H1 (cell line): ENCODE data around the gene SAMD4A. TPM values are rescaled to one million over a fixed set of nuclear protein-coding genes. Genes with fewer than 3 reads are reported as not detected.

Source experiments
- CHD1 ChIP-seq: IDR thresholded peaks from 2 replicates; pipeline ENCODE4 v1.6.1; 2012; ENCODE audit warnings: low read depth, low read length, improper control_type of control experiment
- CHD2 ChIP-seq: IDR thresholded peaks from 2 replicates; pipeline ENCODE4 v1.6.1; 2012; ENCODE audit warnings: low read length, improper control_type of control experiment
- CHD7 ChIP-seq: fragments of 300-600 bp; sonication (generic); IDR thresholded peaks from 2 replicates; pipeline ENCODE4 v1.7.1; 2012; ENCODE audit warnings: low read length, moderate library complexity, mild to moderate bottlenecking, inconsistent platforms; ENCODE audit not compliant: insufficient replicate concordance
- CTBP2 ChIP-seq: IDR thresholded peaks from 2 replicates; pipeline ENCODE4 v1.7.0; 2011; ENCODE audit warnings: borderline replicate concordance, mild to moderate bottlenecking, moderate library complexity, mixed read lengths, low read length; ENCODE audit not compliant: insufficient read depth, insufficient read length
- SIN3A ChIP-seq, 2 experiments: IDR thresholded peaks in 1 of 2; conservative IDR thresholded peaks in 1 of 2; 2 replicates each; pipeline ENCODE4 v1.6.1; 2011 to 2012; ENCODE audit warnings: low read length in 2 of 2, improper control_type of control experiment in 1 of 2, low read depth in 1 of 2, mild to moderate bottlenecking in 1 of 2
- TBP ChIP-seq: IDR thresholded peaks from 2 replicates; pipeline ENCODE4 v1.6.1; 2011; ENCODE audit warnings: low read depth, low read length, improper control_type of control experiment
- polyA plus RNA-seq, 7 experiments: library from polyadenylated mRNA; depleted of rRNA in 3 of 7; stranded (reverse) in 5 of 7; unstranded in 2 of 7; fragments of >200 nt in 5 of 7; fragments of 200-250 nt in 2 of 7; gene quantifications; 1 replicate in 5 of 7; 2 replicates in 1 of 7; 4 replicates in 1 of 7; pipeline versions ENCODE4 v1.2.1 to v1.2.3, GENCODE V29; 2011 to 2013; ENCODE audit warnings: missing spikeins in 2 of 7, mixed read lengths in 2 of 7
- total RNA-seq: library from RNA; stranded (reverse); fragmentation: NEBNext Ultra II Directional; extraction: Animal tissue kit (Norgen Biotek cat#: 25700); gene quantifications from 2 replicates; pipeline ENCODE4 v1.2.1, GENCODE V29; 2021

SAMD4A gene
- total and polyA plus RNA-seq, 2 of the 8 experiments (the other 6 are each of a cell fraction or from before 2014, with no cell fraction given) = 2.4 to 12.3 TPM

DNA sequence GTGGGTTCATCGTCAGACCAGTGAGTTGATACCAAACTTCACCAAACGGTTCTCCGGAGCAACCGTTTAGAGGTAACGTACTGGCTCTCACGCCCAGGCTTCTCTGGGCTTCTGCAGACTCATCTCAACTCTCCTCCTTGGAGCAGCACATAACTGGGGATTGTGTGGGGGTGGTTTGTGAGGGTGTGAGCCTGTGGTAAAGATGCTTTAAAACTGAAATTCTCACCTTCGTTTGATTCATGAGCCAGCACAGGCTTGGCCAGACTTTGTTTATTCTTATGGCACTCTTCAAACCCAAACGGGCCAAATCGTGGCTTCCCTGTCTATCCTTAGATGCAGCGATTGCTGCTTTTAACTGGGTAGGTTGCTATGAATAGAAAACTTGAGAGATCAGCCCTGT lies 121.3 kb downstream of the SAMD4A start (continued):
- TF ChIP-seq CHD2 (no peak), SIN3A (conservative IDR thresholded peaks at IDR 0.05 in 1 of 2, IDR thresholded peaks at IDR 0.05 in 1 of 2; ENCODE audit: low read depth in 1 of 2, low read length in 2 of 2) (no peak), CTBP2 (no peak), CHD7 (no peak), CHD1 (no peak), TBP (no peak)
